IPS-18c (cell line): ENCODE data around the gene WDFY4.

Source experiments
- H3K4me3 ChIP-seq: 2 replicates; pipeline ENCODE4 v1.7.0; 2013; ENCODE audit warnings: low read depth, mild to moderate bottlenecking, low read length, moderate library complexity; ENCODE audit not compliant: insufficient read depth
- H3K9me3 ChIP-seq: one replicate; pipeline ENCODE4 v1.6.1; 2013; ENCODE audit warnings: mild to moderate bottlenecking, low read length, moderate library complexity; ENCODE audit not compliant: control insufficient read depth, insufficient read depth

Gene WDFY4

GRCh38 chr10:48789486-48790456 is 105.1 kb downstream of the WDFY4 start:
- Histone ChIP-seq H3K4me3 (no peak overlapping the region), H3K9me3 (no peaks in the 10 kb centered on the region)

- H3K4me3 ChIP-seq = no peak overlapping the region
- H3K9me3 ChIP-seq = no peaks in the 10 kb centered on the region
These were observed 105.9 kb downstream of the WDFY4 start for GRCh38 chr10:48790457-48791044.

- Histone ChIP-seq H3K4me3 (no peak overlapping the region), H3K9me3 (no peaks in the 10 kb centered on the region)
These were observed 106.7 kb downstream of the WDFY4 start for GRCh38 chr10:48791267-48791928.

- H3K4me3 ChIP-seq = no peak overlapping the region
- H3K9me3 ChIP-seq = no peaks in the 10 kb centered on the region
These were observed 107.4 kb downstream of the WDFY4 start for GRCh38 chr10:48792121-48792520.

GRCh38 chr10:48792687-48793096 is 108.0 kb downstream of the WDFY4 start:
- H3K9me3 ChIP-seq = no peaks in the 10 kb centered on the region
- H3K4me3 ChIP-seq = no peak overlapping the region

- Histone ChIP-seq H3K9me3 (no peaks in the 10 kb centered on the region), H3K4me3 (no peak overlapping the region)
These were observed 109.4 kb downstream of the WDFY4 start for GRCh38 chr10:48794074-48794473.

- Histone ChIP-seq H3K9me3 (no peaks in the 10 kb centered on the region), H3K4me3 (no peak overlapping the region)
These were observed 112.1 kb downstream of the WDFY4 start for GRCh38 chr10:48796713-48797245.

GRCh38 chr10:48797830-48798229 is 113.2 kb downstream of the WDFY4 start:
- no peak overlapping the region for H3K4me3 ChIP-seq
- H3K9me3 ChIP-seq = no peaks in the 10 kb centered on the region

GRCh38 chr10:48798481-48799254 is 114.0 kb downstream of the WDFY4 start:
- H3K4me3 ChIP-seq = no peak overlapping the region
- no peaks in the 10 kb centered on the region for H3K9me3 ChIP-seq

GRCh38 chr10:48799341-48800006 is 114.8 kb downstream of the WDFY4 start:
- Histone ChIP-seq H3K4me3 (no peak overlapping the region), H3K9me3 (no peaks in the 10 kb centered on the region)

- no peaks in the 10 kb centered on the region for H3K9me3 ChIP-seq
These were observed 115.5 kb downstream of the WDFY4 start for GRCh38 chr10:48800007-48800675.

GRCh38 chr10:48801001-48801421 is 116.3 kb downstream of the WDFY4 start:
- no peaks in the 10 kb centered on the region for H3K9me3 ChIP-seq
- no peak overlapping the region for H3K4me3 ChIP-seq

More at GRCh38 chr10:48800007-48800675, 115.5 kb downstream of the WDFY4 start:
- no peak overlapping the region for H3K4me3 ChIP-seq

GRCh38 chr10:48802611-48803071 is 118.0 kb downstream of the WDFY4 start:
- H3K4me3 ChIP-seq = no peak overlapping the region
- no peaks in the 10 kb centered on the region for H3K9me3 ChIP-seq

GRCh38 chr10:48803801-48804584 is 119.3 kb downstream of the WDFY4 start:
- Histone ChIP-seq H3K9me3 (no peaks in the 10 kb centered on the region), H3K4me3 (no peak overlapping the region)

GRCh38 chr10:48804740-48805182 is 120.1 kb downstream of the WDFY4 start:
- Histone ChIP-seq H3K9me3 (no peaks in the 10 kb centered on the region), H3K4me3 (no peak overlapping the region)
